OCI-LY3 (cell line): Measurements from ENCODE around the gene ZBTB16.

Experiments used
- H2AFZ ChIP-seq: fragments of 200-600, 300-600 bp; shearing (Covaris generic); 2 replicates; pipeline ENCODE4 v1.6.0; 2014; ENCODE audit warnings: antibody characterized with exemption, low read depth, low read length
- H3K27ac ChIP-seq: fragments of 200-600, 300-600 bp; sonication (generic); 2 replicates; pipeline ENCODE4 v1.5.1; 2014; ENCODE audit warnings: mild to moderate bottlenecking, low read length, moderate library complexity, mixed read lengths
- H3K27me3 ChIP-seq: fragments of 200-600, 300-600 bp; sonication (generic); 2 replicates; pipeline ENCODE4 v1.6.1; 2014; ENCODE audit warnings: low read depth, low read length, mixed read lengths
- H3K36me3 ChIP-seq: fragments of 200-600, 300-600 bp; sonication (generic); replicated peaks from 2 replicates; pipeline ENCODE3; 2014; ENCODE audit warnings: low read depth, low read length, mixed read lengths
- H3K4me1 ChIP-seq: fragments of 300-600, 200-600 bp; sonication (generic); 2 replicates; pipeline ENCODE4 v1.6.1; 2014; ENCODE audit warnings: low read length, mixed read lengths
- H3K4me2 ChIP-seq: fragments of 200-600, 300-600 bp; sonication (generic); 2 replicates; pipeline ENCODE4 v1.6.1; 2014; ENCODE audit warnings: low read length, mixed read lengths
- H3K4me3 ChIP-seq: fragments of 300-600, 200-600 bp; sonication (generic); 2 replicates; pipeline ENCODE4 v1.5.1; 2014; ENCODE audit warnings: antibody characterized with exemption, mild to moderate bottlenecking, low read length, moderate library complexity
- H3K79me2 ChIP-seq: fragments of 300-600, 200-600 bp; shearing (Covaris generic); 2 replicates; pipeline ENCODE4 v1.6.1; 2014; ENCODE audit warnings: mild to moderate bottlenecking, low read length, mixed read lengths
- H3K9ac ChIP-seq: fragments of 300-600, 200-600 bp; shearing (Covaris generic); 2 replicates; pipeline ENCODE4 v1.6.0; 2014; ENCODE audit warnings: mild to moderate bottlenecking, low read length, moderate library complexity
- H3K9me3 ChIP-seq: fragments of 200-600, 300-600 bp; shearing (Covaris generic); 2 replicates; pipeline ENCODE4 v1.6.1; 2014; ENCODE audit warnings: low read length, mixed read lengths; ENCODE audit not compliant: insufficient read depth
- H4K20me1 ChIP-seq: fragments of 200-600, 300-600 bp; sonication (generic); 2 replicates; pipeline ENCODE4 v1.6.1; 2016; ENCODE audit warnings: low read length, mixed read lengths; ENCODE audit not compliant: insufficient read depth
- EZH2phosphoT487 ChIP-seq: fragments of 200-600 bp; shearing (Covaris generic); IDR thresholded peaks from 2 replicates; pipeline ENCODE4 v1.6.1; 2018; ENCODE audit warnings: antibody characterized with exemption, mixed run types, low read depth
- TF ChIP-seq, protein P1 (sequence below): fragments of 200-600, 300-600 bp; sonication (generic); IDR thresholded peaks from 2 replicates; pipeline ENCODE4 v1.5.1; 2014; ENCODE audit warnings: antibody characterized with exemption, low read length, low read depth

The ZBTB16 gene

DNA sequence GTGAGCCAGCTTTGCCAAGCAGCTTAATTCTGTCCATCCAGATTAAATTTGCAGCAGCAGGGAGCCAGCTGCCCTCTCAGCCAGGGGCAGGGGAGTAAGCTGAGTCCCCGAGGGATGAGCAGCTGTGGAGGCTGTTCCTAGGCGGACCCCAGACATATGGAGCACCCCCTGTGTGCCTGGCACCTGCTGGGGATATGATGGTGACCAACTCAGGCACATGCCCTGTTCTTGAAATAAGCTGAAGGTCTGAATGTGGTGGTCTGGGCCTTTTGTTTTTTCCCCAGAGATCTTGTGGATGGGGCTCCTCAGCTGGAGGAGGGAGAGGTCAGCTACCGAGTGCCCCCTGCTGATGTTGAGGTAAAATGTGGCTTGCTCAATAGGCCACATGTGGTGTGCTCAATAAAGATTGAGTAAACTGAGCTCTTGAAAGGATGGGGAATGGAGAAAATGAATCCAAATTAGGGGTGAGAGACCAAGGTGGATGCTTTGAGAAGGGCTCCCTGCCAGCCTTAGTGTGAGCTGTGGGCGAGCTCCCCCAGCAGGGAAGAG, 133.4 kb downstream of the ZBTB16 start:
- Histone ChIP-seq H3K79me2 (no peaks in the 10 kb centered on the region), H3K27ac (no peak overlapping the region), H4K20me1 (no peaks in the 10 kb centered on the region), H3K4me2 (no peak overlapping the region), H3K9me3 (no peaks in the 10 kb centered on the region), H3K9ac (no peak overlapping the region), H3K4me3 (no peak overlapping the region), H2AFZ (no peak overlapping the region), H3K4me1 (peaks cover 15% of the 10 kb centered on the region), H3K36me3 (no peaks in the 10 kb centered on the region), H3K27me3 (no peaks in the 10 kb centered on the region)
- no peak for TF ChIP-seq EZH2phosphoT487
- TF ChIP-seq, protein P1, sequence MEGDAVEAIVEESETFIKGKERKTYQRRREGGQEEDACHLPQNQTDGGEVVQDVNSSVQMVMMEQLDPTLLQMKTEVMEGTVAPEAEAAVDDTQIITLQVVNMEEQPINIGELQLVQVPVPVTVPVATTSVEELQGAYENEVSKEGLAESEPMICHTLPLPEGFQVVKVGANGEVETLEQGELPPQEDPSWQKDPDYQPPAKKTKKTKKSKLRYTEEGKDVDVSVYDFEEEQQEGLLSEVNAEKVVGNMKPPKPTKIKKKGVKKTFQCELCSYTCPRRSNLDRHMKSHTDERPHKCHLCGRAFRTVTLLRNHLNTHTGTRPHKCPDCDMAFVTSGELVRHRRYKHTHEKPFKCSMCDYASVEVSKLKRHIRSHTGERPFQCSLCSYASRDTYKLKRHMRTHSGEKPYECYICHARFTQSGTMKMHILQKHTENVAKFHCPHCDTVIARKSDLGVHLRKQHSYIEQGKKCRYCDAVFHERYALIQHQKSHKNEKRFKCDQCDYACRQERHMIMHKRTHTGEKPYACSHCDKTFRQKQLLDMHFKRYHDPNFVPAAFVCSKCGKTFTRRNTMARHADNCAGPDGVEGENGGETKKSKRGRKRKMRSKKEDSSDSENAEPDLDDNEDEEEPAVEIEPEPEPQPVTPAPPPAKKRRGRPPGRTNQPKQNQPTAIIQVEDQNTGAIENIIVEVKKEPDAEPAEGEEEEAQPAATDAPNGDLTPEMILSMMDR: 0 out of 2 replicates have a peak, but pooled peaks have one; percentile 25

DNA sequence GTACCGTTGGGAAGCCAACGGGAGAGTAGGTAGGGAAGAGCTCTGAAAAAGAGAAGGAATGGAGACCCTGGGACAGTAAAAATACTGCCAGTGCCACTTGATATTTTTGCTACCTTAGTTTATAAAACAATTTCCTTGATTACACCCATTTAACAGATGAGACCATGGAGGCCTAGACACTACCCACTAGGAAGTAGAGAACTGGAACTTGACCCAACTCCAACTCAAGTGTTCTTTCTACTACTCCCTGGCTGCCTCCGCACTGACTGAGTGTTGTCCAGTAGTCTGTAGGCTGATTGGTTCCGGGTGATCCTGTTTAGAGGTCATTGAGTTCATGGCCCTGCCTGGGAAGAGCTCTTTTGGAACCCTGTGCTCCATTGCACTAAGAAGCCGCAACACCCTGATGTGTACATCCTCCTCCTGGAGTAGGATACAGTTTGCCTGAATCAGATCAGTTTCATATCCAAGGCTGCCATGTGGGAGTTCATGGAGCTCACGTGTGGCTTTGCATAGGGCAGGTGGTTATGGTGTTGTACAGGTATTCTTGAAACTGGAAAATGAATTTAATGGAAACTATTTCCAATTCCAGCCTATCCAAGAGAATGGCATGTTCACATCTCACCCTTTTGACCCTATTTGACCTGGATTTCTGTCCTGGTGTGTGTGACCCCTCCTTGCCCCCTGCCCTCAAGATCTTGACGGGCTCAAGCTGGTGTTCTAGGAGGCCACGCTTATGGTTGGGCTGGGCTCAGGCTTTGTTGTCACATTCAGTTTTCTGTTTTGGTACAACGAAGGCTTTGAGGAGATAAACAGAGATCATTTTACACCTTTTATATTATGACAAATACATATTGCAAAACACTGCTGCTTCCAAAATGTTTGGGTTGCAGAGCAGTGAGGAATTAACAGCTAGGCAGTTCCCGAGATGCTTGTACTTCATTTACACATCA, 134.5 kb downstream of the ZBTB16 start:
- H3K27ac ChIP-seq: no peak overlapping the region
- H3K36me3 ChIP-seq: no peaks in the 10 kb centered on the region
- no peak overlapping the region for H3K4me2 ChIP-seq
- no peak overlapping the region for H3K9ac ChIP-seq
- H3K9me3 ChIP-seq: no peaks in the 10 kb centered on the region
- no peaks in the 10 kb centered on the region for H4K20me1 ChIP-seq
- peaks cover 15% of the 10 kb centered on the region for H3K4me1 ChIP-seq
- H3K4me3 ChIP-seq: no peak overlapping the region
- no peak overlapping the region for H2AFZ ChIP-seq
- H3K27me3 ChIP-seq: no peaks in the 10 kb centered on the region
- TF ChIP-seq, protein P1: no peak
- TF ChIP-seq EZH2phosphoT487: no peak
- H3K79me2 ChIP-seq: no peaks in the 10 kb centered on the region

DNA sequence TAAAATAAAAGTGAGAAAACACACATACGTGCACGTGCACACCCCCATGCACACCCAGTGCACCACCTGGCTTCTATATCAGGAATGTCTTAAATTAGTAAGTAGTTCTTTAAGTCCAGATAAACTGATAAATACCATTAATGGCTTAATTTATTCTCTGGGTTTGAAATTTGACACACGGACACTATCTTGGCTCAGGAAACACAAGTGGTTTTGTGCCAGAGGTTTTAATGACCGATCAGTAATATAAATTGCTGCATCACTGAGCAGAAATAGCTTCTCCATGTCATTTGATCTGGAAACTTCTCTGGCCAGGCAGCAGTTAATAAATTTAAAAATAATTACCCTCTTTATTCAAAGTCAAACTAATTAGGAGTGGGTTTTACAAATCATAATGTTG, 135.2 kb downstream of the ZBTB16 start:
- Histone ChIP-seq H3K9me3 (no peaks in the 10 kb centered on the region), H3K27me3 (no peaks in the 10 kb centered on the region), H4K20me1 (no peaks in the 10 kb centered on the region), H2AFZ (no peak overlapping the region), H3K27ac (no peak overlapping the region), H3K36me3 (no peaks in the 10 kb centered on the region), H3K4me1 (peaks cover 15% of the 10 kb centered on the region), H3K9ac (no peak overlapping the region), H3K4me2 (no peak overlapping the region), H3K4me3 (no peak overlapping the region), H3K79me2 (no peaks in the 10 kb centered on the region)
- TF ChIP-seq EZH2phosphoT487: no peak
- TF ChIP-seq, protein P1: no peak

DNA sequence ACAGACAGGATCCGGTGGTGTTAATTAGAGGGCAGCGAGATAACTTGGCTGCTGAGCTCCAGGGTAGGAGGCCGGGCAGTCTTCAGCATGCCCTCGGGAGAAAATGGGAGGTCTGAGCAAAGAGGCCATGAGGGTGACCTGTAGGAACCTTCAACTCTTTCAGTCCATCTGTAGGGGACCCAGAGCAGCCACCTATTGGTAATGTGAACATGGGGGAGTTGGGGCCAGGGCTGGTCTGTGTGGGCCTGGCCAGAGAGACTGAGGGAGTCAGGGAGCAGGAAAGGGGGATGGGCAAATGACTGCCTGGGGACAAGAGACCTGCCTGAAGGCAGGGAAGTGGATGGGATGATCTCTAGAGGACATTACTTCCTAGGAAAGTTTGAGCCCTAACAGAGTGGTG, 135.6 kb downstream of the ZBTB16 start:
- Histone ChIP-seq H4K20me1 (no peaks in the 10 kb centered on the region), H3K36me3 (no peaks in the 10 kb centered on the region), H3K27ac (no peak overlapping the region), H3K4me2 (no peak overlapping the region), H3K9ac (no peak overlapping the region), H3K4me1 (peaks cover 15% of the 10 kb centered on the region), H3K27me3 (no peaks in the 10 kb centered on the region), H3K4me3 (no peak overlapping the region), H3K9me3 (no peaks in the 10 kb centered on the region), H2AFZ (no peak overlapping the region), H3K79me2 (no peaks in the 10 kb centered on the region)
- TF ChIP-seq EZH2phosphoT487: no peak
- TF ChIP-seq, protein P1: no peak
